ENCODE data around the gene PGR.

GRCh38 chr11:101049813-101050212 lies 79.8 kb downstream of the PGR start:
- no peak for TF ChIP-seq YY1 (IDR thresholded peaks at IDR 0.05; ENCODE audit: low read depth)
- no peak for TF ChIP-seq TAF1 (IDR thresholded peaks at IDR 0.05; ENCODE audit: low read depth)
- TF ChIP-seq RAD21 (IDR thresholded peaks at IDR 0.05; ENCODE audit: low read depth), result no peak
- no peak for TF ChIP-seq TEAD4 (IDR thresholded peaks at IDR 0.05)
- no peak for TF ChIP-seq CEBPB (IDR thresholded peaks at IDR 0.05)

Measured in Ishikawa (cell line).